Cardiac fibroblast (primary cell): Measurements from ENCODE around the gene SCAMP1.

ENCODE experiments used
- DNase-seq, 2 donors: peaks; one replicate each; pipeline versions ENCODE4 v3.0.0 to v3.0.0-alpha.2; 2010; ENCODE audit warnings: low read depth in 2 of 2
- H3K4me3 ChIP-seq, 2 donors: replicated peaks in 1 of 2; 1 replicate in 1 of 2; 2 replicates in 1 of 2; pipeline ENCODE4 v1.5.1; 2011; ENCODE audit warnings: low read depth in 2 of 2, low read length in 2 of 2, mild to moderate bottlenecking in 2 of 2, moderate library complexity in 1 of 2
- TF ChIP-seq, protein P1 (sequence below): IDR thresholded peaks from one replicate; pipeline ENCODE4 v1.5.1; 2011; ENCODE audit warnings: low read depth, mild to moderate bottlenecking, low read length, inconsistent platforms

SCAMP1 gene

DNA sequence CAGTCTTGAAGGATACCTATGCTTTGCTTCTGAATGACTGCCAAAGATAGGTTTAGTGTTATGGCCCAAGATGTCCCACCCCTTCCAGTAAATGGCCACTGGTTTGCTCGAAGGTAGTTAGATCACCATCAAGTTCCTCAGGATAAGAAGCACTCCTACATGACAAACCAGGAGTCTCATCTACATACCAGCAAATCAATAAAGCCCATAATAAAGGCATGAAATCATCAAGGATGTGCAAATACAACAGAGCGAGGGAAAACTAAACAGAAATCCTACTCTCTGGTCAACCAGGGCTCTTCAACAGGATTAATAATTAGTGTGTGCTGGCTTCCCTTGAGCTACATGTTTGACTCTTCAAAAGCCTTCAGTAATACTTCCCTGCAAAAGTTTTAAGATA, 147.1 kb downstream of the SCAMP1 start:
- DNase-seq = no peak
- TF ChIP-seq, protein P1, sequence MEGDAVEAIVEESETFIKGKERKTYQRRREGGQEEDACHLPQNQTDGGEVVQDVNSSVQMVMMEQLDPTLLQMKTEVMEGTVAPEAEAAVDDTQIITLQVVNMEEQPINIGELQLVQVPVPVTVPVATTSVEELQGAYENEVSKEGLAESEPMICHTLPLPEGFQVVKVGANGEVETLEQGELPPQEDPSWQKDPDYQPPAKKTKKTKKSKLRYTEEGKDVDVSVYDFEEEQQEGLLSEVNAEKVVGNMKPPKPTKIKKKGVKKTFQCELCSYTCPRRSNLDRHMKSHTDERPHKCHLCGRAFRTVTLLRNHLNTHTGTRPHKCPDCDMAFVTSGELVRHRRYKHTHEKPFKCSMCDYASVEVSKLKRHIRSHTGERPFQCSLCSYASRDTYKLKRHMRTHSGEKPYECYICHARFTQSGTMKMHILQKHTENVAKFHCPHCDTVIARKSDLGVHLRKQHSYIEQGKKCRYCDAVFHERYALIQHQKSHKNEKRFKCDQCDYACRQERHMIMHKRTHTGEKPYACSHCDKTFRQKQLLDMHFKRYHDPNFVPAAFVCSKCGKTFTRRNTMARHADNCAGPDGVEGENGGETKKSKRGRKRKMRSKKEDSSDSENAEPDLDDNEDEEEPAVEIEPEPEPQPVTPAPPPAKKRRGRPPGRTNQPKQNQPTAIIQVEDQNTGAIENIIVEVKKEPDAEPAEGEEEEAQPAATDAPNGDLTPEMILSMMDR = no peak
- H3K4me3 ChIP-seq = peak overlapping the region in 1 of 2 donors; percentile 66

DNA sequence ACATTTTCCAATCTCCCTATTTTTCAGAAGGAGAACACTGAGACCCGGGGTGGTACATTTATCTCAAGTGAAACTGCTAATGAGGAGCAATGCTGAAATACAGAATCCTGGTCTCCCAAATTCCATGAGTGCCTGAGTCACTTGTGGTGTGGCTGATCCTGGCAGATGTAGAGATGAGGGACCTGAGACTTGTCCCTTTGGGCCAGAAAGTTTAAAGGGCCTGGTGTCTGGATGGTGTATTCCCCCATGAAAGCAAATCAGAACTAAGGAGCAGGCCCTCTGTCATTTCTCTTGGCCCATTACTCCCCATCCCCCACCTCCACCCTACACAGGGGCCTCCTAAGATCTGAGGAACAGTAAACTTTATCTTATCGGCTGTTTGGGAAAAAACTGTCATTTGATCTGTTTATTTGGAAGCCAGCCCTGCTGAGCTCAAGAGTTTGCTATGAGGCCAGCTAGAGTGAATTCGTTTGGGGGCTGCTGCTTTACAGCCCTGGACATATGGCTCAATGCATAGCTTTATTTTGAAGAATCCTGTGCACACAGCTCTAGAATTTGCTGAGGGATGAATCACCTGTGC, 147.9 kb downstream of the SCAMP1 start:
- DNase-seq = peak; percentile 41 to 54
- H3K4me3 ChIP-seq = peak overlapping the region; percentile 21 to 66
- TF ChIP-seq, protein P1 = no peak

DNA sequence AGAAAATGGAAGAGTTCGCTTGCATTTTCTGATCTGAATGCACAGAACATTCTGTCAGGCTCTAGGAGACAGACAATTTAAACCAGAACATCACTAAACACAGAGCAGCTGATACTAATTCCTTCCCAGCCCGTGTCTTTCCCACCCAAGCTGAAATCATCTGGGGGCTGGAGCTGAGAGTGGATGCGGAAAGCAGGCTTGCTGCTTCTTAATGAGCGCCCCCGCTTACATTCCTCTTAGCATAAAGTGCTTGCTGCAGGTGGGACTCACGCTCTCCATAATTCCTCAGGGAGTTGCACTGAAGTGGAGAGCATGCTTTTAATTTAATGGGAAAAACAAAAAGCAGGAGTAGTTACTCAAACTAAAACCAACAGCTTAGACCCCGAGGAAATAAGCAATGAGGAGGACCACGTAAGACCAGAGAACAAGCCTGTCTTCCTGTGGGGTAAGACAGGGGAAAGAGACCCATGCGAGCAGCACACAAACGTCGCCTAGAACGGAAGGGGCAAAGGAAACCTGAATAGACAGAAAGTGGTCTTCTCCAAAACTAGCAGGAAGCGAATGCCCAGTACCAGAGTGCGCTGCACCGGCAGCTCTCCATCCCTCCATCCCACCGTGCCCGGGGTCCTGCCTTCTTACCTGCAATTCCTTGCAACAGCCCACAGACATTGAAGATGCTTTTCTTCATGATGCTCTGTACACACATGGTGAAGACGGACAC, 148.9 kb downstream of the SCAMP1 start:
- TF ChIP-seq, protein P1 = no peak
- H3K4me3 ChIP-seq = peak overlapping the region; percentile 43 to 66
- DNase-seq = no peak

DNA sequence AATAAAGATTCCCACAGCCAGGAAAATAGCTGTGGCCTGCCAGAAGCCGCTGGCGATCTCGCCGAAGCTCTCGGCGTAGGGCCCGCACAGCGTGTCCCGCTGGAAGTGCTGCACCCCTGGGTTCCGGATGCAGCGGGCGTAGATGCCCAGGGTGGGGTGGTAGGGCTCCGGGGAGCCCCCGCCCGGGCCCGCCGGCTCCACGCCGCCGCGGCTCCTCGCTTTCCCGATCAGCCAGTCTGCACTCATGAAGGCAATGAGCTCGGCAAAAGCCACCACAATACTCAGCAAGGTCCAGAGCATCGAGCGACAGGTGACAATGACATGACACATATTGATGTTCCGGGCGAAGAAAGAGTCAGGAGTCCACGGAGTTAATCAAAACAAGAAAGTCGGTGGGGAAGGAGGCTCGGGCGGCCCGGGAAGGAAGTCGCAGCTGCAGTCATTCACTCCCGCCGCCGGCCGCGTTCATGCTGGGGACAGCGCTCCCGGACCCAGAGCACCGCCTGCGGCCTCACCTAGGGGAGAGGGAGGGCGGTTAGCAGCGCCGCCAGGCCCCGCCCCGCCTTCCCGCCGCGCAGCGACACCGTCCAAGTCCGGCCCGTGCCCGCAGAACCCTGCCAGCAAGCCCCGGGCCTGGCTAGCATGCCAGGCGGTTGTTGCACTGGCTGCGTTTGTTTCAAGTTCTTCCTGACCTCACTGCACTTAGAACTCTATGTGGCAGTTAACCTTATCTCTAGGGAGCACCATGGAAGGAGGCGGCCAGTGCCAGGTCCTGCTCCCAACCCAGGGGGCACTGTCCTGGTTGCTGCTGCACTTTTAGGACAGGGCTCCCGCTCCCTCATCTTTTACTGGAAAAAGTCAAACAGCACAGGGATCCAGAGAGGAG, 149.7 kb downstream of the SCAMP1 start:
- TF ChIP-seq, protein P1 = no peak
- DNase-seq = peak in 1 of 2 donors; percentile 46
- peak overlapping the region; percentile 43 to 66 for H3K4me3 ChIP-seq

DNA sequence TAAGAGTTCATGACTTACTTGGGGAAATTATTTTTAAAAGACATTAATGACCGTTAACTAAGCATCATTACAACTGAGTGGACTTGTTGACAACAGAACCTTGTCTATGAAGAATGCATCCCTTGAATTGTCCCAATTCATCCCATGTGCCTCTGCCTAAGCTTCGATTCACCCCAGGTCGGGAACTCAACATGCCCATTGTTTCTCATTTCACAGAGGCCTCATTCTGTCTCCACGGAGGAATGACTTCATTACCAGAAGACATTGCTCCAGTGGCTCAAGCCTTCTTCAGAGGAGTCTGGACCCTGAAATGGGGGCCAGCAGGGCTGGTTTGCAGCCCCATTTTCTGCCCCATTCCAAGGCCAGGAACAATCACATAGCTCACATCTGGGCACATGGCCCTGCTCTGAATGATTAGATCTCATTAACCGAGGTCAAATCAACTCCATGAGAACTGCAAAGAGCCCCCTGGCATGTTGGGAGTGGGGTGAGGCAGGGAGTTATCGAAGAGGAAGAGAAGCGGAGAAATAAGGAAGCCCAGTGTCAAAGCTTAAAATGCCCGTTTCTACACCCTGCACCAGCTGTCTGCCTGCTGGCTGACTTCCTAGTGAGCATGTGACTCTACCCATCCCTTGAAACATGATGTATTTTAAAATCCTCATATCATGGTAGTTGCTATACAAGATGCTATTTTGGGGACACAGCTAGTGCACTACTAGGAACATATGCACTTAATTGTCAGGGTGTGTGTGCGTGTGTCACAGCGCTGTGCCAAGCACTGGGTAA, 150.9 kb downstream of the SCAMP1 start:
- TF ChIP-seq, protein P1 = no peak
- H3K4me3 ChIP-seq = no peak overlapping the region

DNA sequence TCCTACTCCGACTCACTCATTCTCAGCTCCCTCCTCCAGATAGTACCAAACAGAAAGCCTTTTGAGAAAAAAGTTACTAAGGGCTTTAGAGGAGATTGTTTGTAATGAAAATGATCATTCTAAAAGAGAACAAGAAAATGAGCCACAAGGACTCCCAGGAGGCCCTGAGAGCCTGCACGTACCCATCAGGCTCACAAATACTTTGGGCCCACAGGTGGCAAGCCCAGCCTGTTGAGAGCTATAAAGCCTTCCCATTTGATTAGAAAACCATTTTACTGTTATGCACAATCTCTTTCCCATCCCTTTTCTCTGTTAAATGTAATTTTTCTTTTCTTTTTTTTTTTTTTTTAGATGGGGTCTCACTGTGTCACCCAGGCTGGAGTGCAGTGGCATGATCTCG, 152.0 kb downstream of the SCAMP1 start:
- TF ChIP-seq, protein P1 = no peak
- DNase-seq = no peak
- no peak overlapping the region for H3K4me3 ChIP-seq

More for the DNA sequence above, 150.9 kb downstream of the SCAMP1 start:
- DNase-seq = no peak
